ENCODE results near the gene NDOR1. TPM values are rescaled to one million over a fixed set of nuclear protein-coding genes. Genes with fewer than 3 reads are reported as not detected.

NDOR1 gene
- total RNA-seq, 1 donor from 2014 or later, result 28.0 TPM

DNA sequence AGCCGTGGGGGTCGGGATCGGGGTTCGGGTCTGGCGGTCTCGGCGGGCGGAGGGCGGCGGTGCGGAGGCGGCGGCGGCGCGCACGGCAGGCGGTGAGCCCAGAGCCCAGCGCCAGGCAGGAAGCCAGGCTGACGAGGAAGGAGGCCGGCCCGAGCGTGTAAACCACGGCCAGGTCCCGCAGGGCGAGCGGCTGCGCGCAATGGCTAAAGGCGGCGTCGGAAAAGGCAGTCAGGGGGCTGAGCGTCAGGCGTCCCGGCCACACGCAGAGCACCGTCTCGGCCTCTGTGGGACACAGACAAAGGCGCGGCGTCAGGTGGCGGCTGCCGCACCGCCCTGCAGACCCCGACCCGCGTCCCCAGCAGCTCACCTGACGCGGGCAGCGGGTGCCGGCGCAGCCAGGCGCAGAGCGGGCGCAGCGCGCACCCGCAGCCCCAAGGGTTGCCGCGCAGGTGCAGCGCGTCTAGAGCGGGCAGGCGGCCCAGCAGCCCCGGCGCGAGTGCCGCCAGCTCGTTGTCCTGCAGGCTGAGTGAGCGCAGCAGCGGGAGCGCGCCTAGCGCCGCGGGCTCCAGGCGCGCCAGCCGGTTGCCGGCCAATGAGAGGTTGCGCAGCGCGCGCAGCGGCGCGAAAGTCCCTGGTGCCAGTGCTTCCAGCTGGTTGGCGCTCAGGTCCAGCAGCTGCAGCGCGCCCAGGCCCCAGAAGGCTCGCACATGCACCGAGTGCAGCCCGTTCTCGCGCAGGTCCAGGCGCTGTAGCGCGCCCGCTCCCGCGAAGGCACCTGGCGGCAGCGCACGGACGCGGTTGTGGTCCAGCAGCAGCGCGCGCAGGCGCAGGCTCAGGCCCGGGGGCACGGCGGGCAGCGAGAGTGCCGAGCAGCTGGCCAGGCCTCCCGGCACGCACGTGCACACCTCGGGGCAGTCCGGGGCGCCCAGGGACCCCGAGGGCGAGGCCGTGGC lies 36.3 kb upstream of the NDOR1 start:
- no peak for TF ChIP-seq CTCF (conservative IDR thresholded peaks at IDR 0.05)
- H3K27me3 Mint-ChIP-seq, result peaks cover 49% of the 10 kb centered on the region
- H3K36me3 Mint-ChIP-seq, result no peaks in the 10 kb centered on the region
- DNase-seq (ENCODE audit: extremely low spot score, unreplicated experiment), result no peak
- no peaks in the 10 kb centered on the region for H3K4me1 Mint-ChIP-seq (ENCODE audit: unreplicated experiment)
- H3K27ac Mint-ChIP-seq, result no peak overlapping the region
- H3K4me3 Mint-ChIP-seq, result peak overlapping the region; percentile 78
- H3K9me3 Mint-ChIP-seq, result no peaks in the 10 kb centered on the region

- no peak for TF ChIP-seq CTCF (conservative IDR thresholded peaks at IDR 0.05)
- Mint-ChIP-seq H3K36me3 (no peaks in the 10 kb centered on the region), H3K27ac (no peak within 1 kb of the TSS), H3K4me1 (ENCODE audit: unreplicated experiment) (no peaks in the 10 kb centered on the region), H3K9me3 (no peaks in the 10 kb centered on the region), H3K27me3 (peaks cover 43% of the 10 kb centered on the region), H3K4me3 (peak within 1 kb of the TSS; percentile 78)
- DNase-seq (ENCODE audit: extremely low spot score, unreplicated experiment), result no peak
Observed at GRCh38 chr9:137169896-137170358, 35.6 kb upstream of the NDOR1 start, which contains the start of gene LRRC26. LRRC26 (minus strand) TSS chr9:137170051; CDS start chr9:137169943, 108 bp downstream.

DNA sequence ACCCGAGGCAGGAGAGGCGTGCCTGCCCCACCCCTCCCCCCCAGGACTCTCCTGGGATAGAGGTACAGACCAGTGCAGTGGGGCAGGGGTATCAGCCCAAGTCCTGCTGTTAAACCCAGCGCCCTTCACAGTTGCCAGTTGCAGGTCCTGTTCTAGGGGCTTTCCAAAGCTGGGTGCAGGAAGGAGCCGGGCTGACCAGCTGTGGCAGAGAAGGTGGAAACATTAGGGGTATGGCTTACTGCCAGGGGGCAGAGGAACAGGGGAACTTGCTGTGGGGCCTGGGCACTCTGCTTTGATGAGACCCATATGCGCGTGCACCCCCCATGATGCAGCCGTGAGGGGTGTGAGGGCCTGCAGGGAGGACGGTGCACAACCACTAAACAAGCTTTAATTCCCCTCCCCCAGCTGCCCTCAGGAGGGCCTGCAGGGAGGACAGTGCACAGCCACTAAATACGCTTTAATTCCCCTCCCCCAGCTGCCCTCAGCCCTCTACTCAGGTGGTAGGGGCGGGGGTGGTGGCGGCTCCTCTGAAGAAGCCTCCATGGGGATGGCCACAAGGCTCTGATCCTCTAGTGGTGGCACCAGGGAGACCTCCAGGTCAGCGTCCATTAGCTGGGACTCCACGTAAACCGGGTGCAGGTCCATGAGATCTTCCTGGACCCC lies 34.9 kb upstream of the NDOR1 start:
- Mint-ChIP-seq H3K9me3 (no peaks in the 10 kb centered on the region), H3K36me3 (no peaks in the 10 kb centered on the region), H3K4me3 (no peak overlapping the region), H3K27me3 (peaks cover 37% of the 10 kb centered on the region), H3K27ac (no peak overlapping the region), H3K4me1 (ENCODE audit: unreplicated experiment) (no peaks in the 10 kb centered on the region)
- no peak for TF ChIP-seq CTCF (conservative IDR thresholded peaks at IDR 0.05)
- no peak for DNase-seq (ENCODE audit: extremely low spot score, unreplicated experiment)

DNA sequence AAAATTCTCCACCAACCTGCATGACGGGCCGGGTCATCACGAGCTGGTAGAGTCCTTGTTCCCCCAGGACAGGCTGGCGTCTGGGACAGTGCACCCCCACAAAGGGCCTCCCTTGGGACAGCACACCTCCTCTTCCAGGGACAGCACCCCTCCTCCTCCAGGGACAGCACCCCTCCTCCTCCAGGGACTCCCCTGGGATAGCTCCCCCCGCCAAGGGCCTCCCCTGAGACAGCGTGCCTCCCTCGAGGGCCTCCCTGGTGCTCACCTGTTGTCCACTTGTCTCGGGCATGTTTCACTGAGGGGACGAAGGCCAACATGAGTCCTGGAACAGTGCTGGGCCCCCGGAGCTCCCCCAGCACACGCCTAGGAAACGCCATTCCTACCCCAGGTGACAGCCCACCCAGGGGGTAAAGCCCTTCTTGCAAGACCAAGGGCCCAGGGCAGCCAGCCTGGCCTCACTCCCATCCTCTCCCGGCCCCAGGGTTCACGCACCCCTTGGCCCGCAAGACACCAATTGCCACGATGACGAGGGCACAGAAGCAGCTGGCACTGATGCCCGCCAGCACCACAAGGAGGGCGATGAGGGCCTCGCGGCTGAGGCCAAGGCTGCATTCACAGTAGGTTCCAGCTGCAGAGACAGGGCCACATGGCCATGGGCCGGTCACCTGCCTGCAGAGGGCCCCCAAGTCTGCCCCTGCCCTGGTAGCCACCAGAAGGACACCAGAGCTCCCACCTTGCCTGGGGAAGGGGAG lies 34.2 kb upstream of the NDOR1 start:
- no peaks in the 10 kb centered on the region for H3K9me3 Mint-ChIP-seq
- H3K36me3 Mint-ChIP-seq, result no peaks in the 10 kb centered on the region

More for the DNA sequence above, 34.2 kb upstream of the NDOR1 start:
- Mint-ChIP-seq H3K4me1 (ENCODE audit: unreplicated experiment) (no peaks in the 10 kb centered on the region), H3K27ac (no peak overlapping the region), H3K27me3 (peaks cover 31% of the 10 kb centered on the region), H3K4me3 (no peak overlapping the region)
- no peak for DNase-seq (ENCODE audit: extremely low spot score, unreplicated experiment)
- TF ChIP-seq CTCF (conservative IDR thresholded peaks at IDR 0.05), result no peak

All from type B pancreatic cell (in vitro differentiated cells).